GM18909 (cell line): ENCODE results near the gene MAJIN.

ENCODE experiments used
- ATAC-seq: cut with Tn5 transposase; IDR thresholded peaks from one replicate; pipeline ENCODE4 v1.9.1; 2021; ENCODE audit warnings: mild to moderate bottlenecking; ENCODE audit not compliant: unreplicated experiment, poor library complexity

The MAJIN gene

GRCh38 chr11:64916040-64916774 is 55.7 kb downstream of the MAJIN start:
- peak; percentile 26 for ATAC-seq

GRCh38 chr11:64915376-64915887 is 56.5 kb downstream of the MAJIN start:
- ATAC-seq, result no peak

- no peak for ATAC-seq
Measured at GRCh38 chr11:64914123-64914522, 57.8 kb downstream of the MAJIN start.

- ATAC-seq, result no peak
Measured at GRCh38 chr11:64913171-64913727, 58.7 kb downstream of the MAJIN start.

GRCh38 chr11:64911689-64912088 is 60.2 kb downstream of the MAJIN start:
- no peak for ATAC-seq

- ATAC-seq, result no peak
Measured at GRCh38 chr11:64911142-64911541, 60.8 kb downstream of the MAJIN start.

- no peak for ATAC-seq
Measured at GRCh38 chr11:64910451-64911093, 61.3 kb downstream of the MAJIN start.

- ATAC-seq, result no peak
Measured at GRCh38 chr11:64909653-64910343, 62.1 kb downstream of the MAJIN start.

GRCh38 chr11:64908766-64909165 is 63.1 kb downstream of the MAJIN start:
- no peak for ATAC-seq

- ATAC-seq, result no peak
Measured at GRCh38 chr11:64906314-64906635, 65.6 kb downstream of the MAJIN start.

- no peak for ATAC-seq
Measured at GRCh38 chr11:64905516-64906313, 66.2 kb downstream of the MAJIN start.

GRCh38 chr11:64903291-64903833 is 68.5 kb downstream of the MAJIN start:
- ATAC-seq, result no peak

GRCh38 chr11:64902102-64902900 is 69.6 kb downstream of the MAJIN start:
- ATAC-seq, result no peak

GRCh38 chr11:64900774-64901173 is 71.1 kb downstream of the MAJIN start:
- no peak for ATAC-seq

GRCh38 chr11:64900263-64900678 is 71.6 kb downstream of the MAJIN start:
- no peak for ATAC-seq

- ATAC-seq, result no peak
Measured at GRCh38 chr11:64898541-64898940, 73.4 kb downstream of the MAJIN start.

GRCh38 chr11:64898076-64898445 is 73.8 kb downstream of the MAJIN start:
- no peak for ATAC-seq

- no peak for ATAC-seq
Measured at GRCh38 chr11:64897381-64898075, 74.4 kb downstream of the MAJIN start.
